HepG2 (cell line): Measurements from ENCODE around the gene EPM2A. TPM values are rescaled to one million over a fixed set of nuclear protein-coding genes. Genes with fewer than 3 reads are reported as not detected.

Source experiments
- ESRRA ChIP-seq: sonication (generic); formaldehyde crosslinking; IDR thresholded peaks from 2 replicates; pipeline ENCODE4 v1.5.1; 2020; ENCODE audit warnings: mild to moderate bottlenecking, low read depth, missing genetic modification reagents
- JDP2 ChIP-seq: sonication (generic); formaldehyde crosslinking; IDR thresholded peaks from 2 replicates; pipeline ENCODE4 v1.8.1; 2022; ENCODE audit warnings: missing genetic modification reagents, borderline replicate concordance
- JUNB ChIP-seq: sonication (generic); formaldehyde crosslinking; IDR thresholded peaks from 2 replicates; pipeline ENCODE4 v1.8.0; 2022; ENCODE audit warnings: missing genetic modification reagents, mild to moderate bottlenecking, borderline replicate concordance
- NCOR1 ChIP-seq: fragments of 200-600 bp; sonication (generic); IDR thresholded peaks from 2 replicates; pipeline ENCODE4 v1.7.0; 2017; ENCODE audit warnings: antibody characterized with exemption, low read length, borderline replicate concordance
- NFE2 ChIP-seq: sonication (generic); formaldehyde crosslinking; IDR thresholded peaks from 2 replicates; pipeline ENCODE4 v1.4.0; 2020; ENCODE audit warnings: missing genetic modification reagents
- NPAS2 ChIP-seq: sonication (generic); formaldehyde crosslinking; IDR thresholded peaks from 2 replicates; pipeline ENCODE4 v1.8.0; 2022; ENCODE audit warnings: mild to moderate bottlenecking, missing genetic modification reagents, borderline replicate concordance
- POLR2AphosphoS5 ChIP-seq: IDR thresholded peaks from 2 replicates; pipeline ENCODE4 v1.6.1; 2012; ENCODE audit warnings: low read depth, low read length
- RXRB ChIP-seq: IDR thresholded peaks from 2 replicates; pipeline ENCODE4 v1.6.1; 2016; ENCODE audit warnings: borderline replicate concordance, missing genetic modification reagents, missing compliant biosample characterization
- SATB2 ChIP-seq: sonication (generic); formaldehyde crosslinking; IDR thresholded peaks from 2 replicates; pipeline ENCODE4 v1.5.0; 2020; ENCODE audit warnings: missing genetic modification reagents
- SNAPC5 ChIP-seq: sonication (generic); formaldehyde crosslinking; IDR thresholded peaks from 2 replicates; pipeline ENCODE4 v1.8.1; 2023; ENCODE audit warnings: mild to moderate bottlenecking, missing genetic modification reagents, borderline replicate concordance
- TMF1 ChIP-seq: sonication (generic); formaldehyde crosslinking; IDR thresholded peaks from 2 replicates; pipeline ENCODE4 v1.8.1; 2022; ENCODE audit warnings: low read depth, missing genetic modification reagents
- ZNF33A ChIP-seq: sonication (generic); formaldehyde crosslinking; IDR thresholded peaks from 2 replicates; pipeline ENCODE4 v1.5.1; 2020; ENCODE audit warnings: missing genetic modification reagents, mild to moderate bottlenecking, moderate library complexity, borderline replicate concordance
- ZNF383 ChIP-seq: sonication (generic); formaldehyde crosslinking; IDR thresholded peaks from 2 replicates; pipeline ENCODE4 v1.4.0; 2020; ENCODE audit warnings: missing genetic modification reagents, mild to moderate bottlenecking, borderline replicate concordance
- ZNF740 ChIP-seq: sonication (generic); formaldehyde crosslinking; IDR thresholded peaks from 2 replicates; pipeline ENCODE4 v1.4.0; 2020; ENCODE audit warnings: missing genetic modification reagents
- ZNF781 ChIP-seq: sonication (generic); formaldehyde crosslinking; IDR thresholded peaks from 2 replicates; pipeline ENCODE4 v1.5.1; 2020; ENCODE audit warnings: borderline replicate concordance, mild to moderate bottlenecking, missing genetic modification reagents; ENCODE audit errors: not compliant biosample characterization
- polyA plus RNA-seq, 8 experiments: library from polyadenylated mRNA; depleted of rRNA in 3 of 8; stranded (reverse) in 7 of 8; unstranded in 1 of 8; fragments of >200 nt; fragmentation: Illumina TruSeq in 4 of 8; extraction: Trizol in 4 of 8; gene quantifications; 2 replicates each; pipeline versions ENCODE4 v1.2.1 to v1.2.3, GENCODE V29; 2011 to 2016; ENCODE audit warnings: low read depth in 4 of 8, missing spikeins in 1 of 8, mixed read lengths in 1 of 8; ENCODE audit not compliant: insufficient read depth in 1 of 8
- total RNA-seq, 5 experiments: library from RNA; depleted of rRNA; stranded (reverse); fragments of >200 nt; fragmentation: Illumina TruSeq; extraction: Trizol; gene quantifications; 2 replicates each; pipeline ENCODE4 v1.2.3, GENCODE V29; 2016; ENCODE audit warnings: low read depth in 1 of 5
- TF ChIP-seq, protein P1 (sequence below): sonication (generic); formaldehyde crosslinking; IDR thresholded peaks from 2 replicates; pipeline ENCODE4 v1.4.0; 2020; ENCODE audit warnings: missing genetic modification reagents, mild to moderate bottlenecking, borderline replicate concordance
- TF ChIP-seq, protein P2 (sequence below): sonication (generic); formaldehyde crosslinking; IDR thresholded peaks from 2 replicates; pipeline ENCODE4 v1.5.1; 2020; ENCODE audit warnings: mild to moderate bottlenecking, missing genetic modification reagents, borderline replicate concordance
- TF ChIP-seq, protein P3 (sequence below): sonication (generic); formaldehyde crosslinking; IDR thresholded peaks from 2 replicates; pipeline ENCODE4 v1.5.0; 2020; ENCODE audit warnings: mild to moderate bottlenecking, missing genetic modification reagents, borderline replicate concordance

The EPM2A gene
- total and polyA plus RNA-seq, 2 of the 13 experiments (the other 11 are each of a cell fraction or from before 2014, with no cell fraction given): 4.6 to 9.2 TPM

- TF ChIP-seq, protein P1, sequence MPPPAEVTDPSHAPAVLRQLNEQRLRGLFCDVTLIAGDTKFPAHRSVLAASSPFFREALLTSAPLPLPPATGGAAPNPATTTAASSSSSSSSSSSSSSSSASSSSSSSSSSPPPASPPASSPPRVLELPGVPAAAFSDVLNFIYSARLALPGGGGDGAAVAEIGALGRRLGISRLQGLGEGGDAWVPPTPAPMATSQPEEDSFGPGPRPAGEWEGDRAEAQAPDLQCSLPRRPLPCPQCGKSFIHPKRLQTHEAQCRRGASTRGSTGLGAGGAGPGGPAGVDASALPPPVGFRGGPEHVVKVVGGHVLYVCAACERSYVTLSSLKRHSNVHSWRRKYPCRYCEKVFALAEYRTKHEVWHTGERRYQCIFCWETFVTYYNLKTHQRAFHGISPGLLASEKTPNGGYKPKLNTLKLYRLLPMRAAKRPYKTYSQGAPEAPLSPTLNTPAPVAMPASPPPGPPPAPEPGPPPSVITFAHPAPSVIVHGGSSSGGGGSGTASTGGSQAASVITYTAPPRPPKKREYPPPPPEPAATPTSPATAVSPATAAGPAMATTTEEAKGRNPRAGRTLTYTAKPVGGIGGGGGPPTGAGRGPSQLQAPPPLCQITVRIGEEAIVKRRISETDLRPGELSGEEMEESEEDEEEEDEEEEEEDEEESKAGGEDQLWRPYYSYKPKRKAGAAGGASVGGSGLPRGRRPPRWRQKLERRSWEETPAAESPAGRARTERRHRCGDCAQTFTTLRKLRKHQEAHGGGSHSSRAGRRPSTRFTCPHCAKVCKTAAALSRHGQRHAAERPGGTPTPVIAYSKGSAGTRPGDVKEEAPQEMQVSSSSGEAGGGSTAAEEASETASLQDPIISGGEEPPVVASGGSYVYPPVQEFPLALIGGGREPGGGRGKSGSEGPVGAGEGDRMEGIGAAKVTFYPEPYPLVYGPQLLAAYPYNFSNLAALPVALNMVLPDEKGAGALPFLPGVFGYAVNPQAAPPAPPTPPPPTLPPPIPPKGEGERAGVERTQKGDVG (CRISPR knock-in tag): peak; percentile 46; the same call in 1 of the 2 replicates
- TF ChIP-seq POLR2AphosphoS5: peak; percentile 77
- TF ChIP-seq, protein P2, sequence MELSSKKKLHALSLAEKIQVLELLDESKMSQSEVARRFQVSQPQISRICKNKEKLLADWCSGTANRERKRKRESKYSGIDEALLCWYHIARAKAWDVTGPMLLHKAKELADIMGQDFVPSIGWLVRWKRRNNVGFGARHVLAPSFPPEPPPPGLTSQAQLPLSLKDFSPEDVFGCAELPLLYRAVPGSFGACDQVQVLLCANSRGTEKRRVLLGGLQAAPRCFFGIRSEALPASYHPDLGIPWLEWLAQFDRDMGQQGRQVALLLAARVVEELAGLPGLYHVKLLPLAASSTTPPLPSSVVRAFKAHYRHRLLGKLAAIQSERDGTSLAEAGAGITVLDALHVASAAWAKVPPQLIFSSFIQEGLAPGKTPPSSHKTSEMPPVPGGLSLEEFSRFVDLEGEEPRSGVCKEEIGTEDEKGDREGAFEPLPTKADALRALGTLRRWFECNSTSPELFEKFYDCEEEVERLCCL (CRISPR knock-in tag): 0 out of 2 replicates have a peak, but pooled peaks have one; percentile 11
- peak; percentile 86; the same call in 1 of the 2 replicates for TF ChIP-seq ESRRA (CRISPR knock-in tag)
- TF ChIP-seq RXRB: peak; percentile 83
- TF ChIP-seq ZNF383: peak; percentile 94; the same call in 1 of the 2 replicates
- TF ChIP-seq JUNB (CRISPR knock-in tag): 0 out of 2 replicates have a peak, but pooled peaks have one; percentile 37
- TF ChIP-seq ZNF781: peak; percentile 89
- peak; percentile 96 for TF ChIP-seq ZNF740 (CRISPR knock-in tag)
- TF ChIP-seq, protein P3, sequence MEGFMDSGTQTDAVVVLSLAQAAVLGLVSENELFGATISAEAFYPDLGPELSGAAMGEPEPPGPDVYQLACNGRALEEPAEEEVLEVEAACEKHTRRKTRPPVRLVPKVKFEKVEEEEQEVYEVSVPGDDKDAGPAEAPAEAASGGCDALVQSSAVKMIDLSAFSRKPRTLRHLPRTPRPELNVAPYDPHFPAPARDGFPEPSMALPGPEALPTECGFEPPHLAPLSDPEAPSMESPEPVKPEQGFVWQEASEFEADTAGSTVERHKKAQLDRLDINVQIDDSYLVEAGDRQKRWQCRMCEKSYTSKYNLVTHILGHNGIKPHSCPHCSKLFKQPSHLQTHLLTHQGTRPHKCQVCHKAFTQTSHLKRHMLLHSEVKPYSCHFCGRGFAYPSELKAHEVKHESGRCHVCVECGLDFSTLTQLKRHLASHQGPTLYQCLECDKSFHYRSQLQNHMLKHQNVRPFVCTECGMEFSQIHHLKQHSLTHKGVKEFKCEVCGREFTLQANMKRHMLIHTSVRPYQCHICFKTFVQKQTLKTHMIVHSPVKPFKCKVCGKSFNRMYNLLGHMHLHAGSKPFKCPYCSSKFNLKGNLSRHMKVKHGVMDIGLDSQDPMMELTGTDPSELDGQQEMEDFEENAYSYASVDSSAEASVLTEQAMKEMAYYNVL (CRISPR knock-in tag): 0 out of 2 replicates have a peak, but pooled peaks have one; percentile 58
- peak; percentile 46; the same call in 1 of the 2 replicates for TF ChIP-seq SATB2 (CRISPR knock-in tag)
- peak; percentile 78; the same call in 1 of the 2 replicates for TF ChIP-seq ZNF33A (CRISPR knock-in tag)
- TF ChIP-seq SNAPC5 (CRISPR knock-in tag): no peak
- TF ChIP-seq NFE2: no peak
- TF ChIP-seq TMF1: no peak
- no peak for TF ChIP-seq NCOR1
- TF ChIP-seq NPAS2 (CRISPR knock-in tag): no peak
- no peak for TF ChIP-seq JDP2 (CRISPR knock-in tag)
These were observed 599 bp downstream of the EPM2A start (continued) for GRCh38 chr6:145734486-145735355.
